Measurements from ENCODE around the gene CGB3. TPM values are rescaled to one million over a fixed set of nuclear protein-coding genes. Genes with fewer than 3 reads are reported as not detected.

The CGB3 gene
- total and polyA plus RNA-seq, 10 donors, result not detected

DNA sequence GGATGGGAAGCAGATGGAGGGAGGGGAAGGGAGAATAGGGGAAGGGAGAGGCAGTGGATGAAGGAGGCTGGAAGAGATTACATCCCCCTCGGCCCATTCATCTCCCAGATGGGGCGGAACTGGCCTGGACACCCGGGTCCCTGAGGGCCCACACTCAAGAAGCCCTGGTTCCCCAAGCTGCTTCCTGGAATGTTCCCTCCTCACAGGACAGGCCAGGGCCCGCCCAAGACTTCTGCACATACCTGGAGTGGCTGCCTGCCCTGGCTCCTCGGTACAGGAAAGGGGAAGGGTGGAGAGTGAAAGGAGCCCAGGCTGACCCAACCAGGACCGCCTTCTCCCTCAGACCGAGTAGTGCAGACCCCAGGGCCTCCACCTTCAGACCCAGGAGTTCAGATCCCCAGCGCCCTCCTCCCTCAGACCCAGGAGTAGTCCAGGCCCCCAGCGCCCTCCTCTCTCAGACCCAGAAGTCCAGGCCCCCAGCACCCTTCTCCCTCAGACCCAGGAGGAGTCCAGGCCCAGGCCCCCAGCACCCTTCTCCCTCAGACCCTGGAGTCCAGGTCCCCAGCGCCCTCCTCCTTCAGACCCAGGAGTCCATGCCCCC, 40.0 kb upstream of the CGB3 start:
- no peak for DNase-seq

DNA sequence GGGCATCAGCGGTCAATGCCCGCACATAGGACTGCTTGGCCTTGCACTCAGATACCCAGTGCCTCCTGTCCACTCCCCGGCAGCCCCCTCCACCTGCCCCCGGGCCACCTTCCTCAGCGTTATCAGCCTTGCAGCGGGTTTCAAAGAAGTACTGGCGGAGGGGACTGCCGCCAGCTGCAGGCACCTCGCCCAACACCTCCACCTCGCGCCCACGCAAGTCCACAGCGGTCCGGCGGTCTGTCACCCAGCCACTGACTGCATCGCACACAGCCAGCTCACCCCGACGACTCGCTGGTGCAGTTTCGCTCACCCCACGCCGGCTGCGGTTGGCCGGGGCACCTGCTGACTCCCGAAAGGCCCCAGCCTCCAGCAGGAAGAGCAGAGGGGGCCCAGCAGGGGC, 37.3 kb upstream of the CGB3 start:
- WGBS, 5 donors, result 42 to 64% (median 54%) methylated on average over 9 to 25 of the region's 25 CpGs
- intact Hi-C loops (cut with DNase I; ENCODE audit: low total_unique reads), result no loop called here
- TF ChIP-seq POLR2A (IDR thresholded peaks at IDR 0.05) (no peak), POLR2AphosphoS5 (IDR thresholded peaks at IDR 0.05) (no peak)
- TF ChIP-seq, protein P1, sequence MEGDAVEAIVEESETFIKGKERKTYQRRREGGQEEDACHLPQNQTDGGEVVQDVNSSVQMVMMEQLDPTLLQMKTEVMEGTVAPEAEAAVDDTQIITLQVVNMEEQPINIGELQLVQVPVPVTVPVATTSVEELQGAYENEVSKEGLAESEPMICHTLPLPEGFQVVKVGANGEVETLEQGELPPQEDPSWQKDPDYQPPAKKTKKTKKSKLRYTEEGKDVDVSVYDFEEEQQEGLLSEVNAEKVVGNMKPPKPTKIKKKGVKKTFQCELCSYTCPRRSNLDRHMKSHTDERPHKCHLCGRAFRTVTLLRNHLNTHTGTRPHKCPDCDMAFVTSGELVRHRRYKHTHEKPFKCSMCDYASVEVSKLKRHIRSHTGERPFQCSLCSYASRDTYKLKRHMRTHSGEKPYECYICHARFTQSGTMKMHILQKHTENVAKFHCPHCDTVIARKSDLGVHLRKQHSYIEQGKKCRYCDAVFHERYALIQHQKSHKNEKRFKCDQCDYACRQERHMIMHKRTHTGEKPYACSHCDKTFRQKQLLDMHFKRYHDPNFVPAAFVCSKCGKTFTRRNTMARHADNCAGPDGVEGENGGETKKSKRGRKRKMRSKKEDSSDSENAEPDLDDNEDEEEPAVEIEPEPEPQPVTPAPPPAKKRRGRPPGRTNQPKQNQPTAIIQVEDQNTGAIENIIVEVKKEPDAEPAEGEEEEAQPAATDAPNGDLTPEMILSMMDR (IDR thresholded peaks at IDR 0.05 in 8 of 11, conservative IDR thresholded peaks at IDR 0.05 in 3 of 11), result no peak

More for the DNA sequence above, 40.0 kb upstream of the CGB3 start:
- H3K4me1 ChIP-seq, result peaks cover 0 to 10% (median 6%) of the 10 kb centered on the region in 6 donors
- no peak overlapping the region for H3K27ac ChIP-seq
- H3K27me3 ChIP-seq (replicated peaks in 1 of 7), result peaks cover 0 to 96% (median 57%) of the 10 kb centered on the region in 7 donors
- WGBS, 5 donors, result 50 to 58% (median 51%) methylated on average over 6 to 10 of the region's 10 CpGs
- H3K4me3 ChIP-seq, result no peak overlapping the region
- TF ChIP-seq POLR2A (IDR thresholded peaks at IDR 0.05) (no peak), POLR2AphosphoS5 (IDR thresholded peaks at IDR 0.05) (no peak)
- TF ChIP-seq, protein P1 (IDR thresholded peaks at IDR 0.05 in 8 of 11, conservative IDR thresholded peaks at IDR 0.05 in 3 of 11), result no peak
- intact Hi-C loops (cut with DNase I; ENCODE audit: low total_unique reads), result no loop called here
- H3K36me3 ChIP-seq, result no peaks in the 10 kb centered on the region
- H3K9me3 ChIP-seq, result no peaks in the 10 kb centered on the region

DNA sequence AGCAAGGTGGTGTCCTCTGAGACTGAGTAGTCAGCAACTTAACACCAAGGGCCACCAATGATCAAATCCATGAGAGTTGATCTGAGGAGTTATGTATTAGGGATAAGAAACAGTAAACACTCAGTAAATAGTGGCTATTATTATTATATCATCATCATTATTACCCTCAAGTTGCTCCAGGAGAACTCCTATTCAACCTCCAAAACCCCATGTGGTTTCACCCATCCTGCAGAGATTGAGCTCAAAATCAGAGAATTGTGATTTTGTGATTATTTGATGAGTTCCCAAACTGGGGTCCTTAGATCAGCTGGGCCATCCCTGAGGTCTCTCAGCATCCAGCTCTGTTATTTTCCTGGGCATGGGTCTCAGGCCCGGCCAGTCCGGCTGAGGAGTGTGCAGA, 36.9 kb upstream of the CGB3 start:
- intact Hi-C loops (cut with DNase I; ENCODE audit: low total_unique reads), result no loop called here
- Histone ChIP-seq H3K27ac (no peak overlapping the region), H3K27me3 (replicated peaks in 1 of 7) (peaks cover 0 to 96% (median 59%) of the 10 kb centered on the region in 7 donors), H3K9me3 (no peaks in the 10 kb centered on the region), H3K36me3 (no peaks in the 10 kb centered on the region), H3K4me3 (no peak overlapping the region), H3K4me1 (peaks cover 18 to 36% (median 27%) of the 10 kb centered on the region in 6 donors)
- no peak for DNase-seq
- TF ChIP-seq, protein P1 (IDR thresholded peaks at IDR 0.05 in 8 of 11, conservative IDR thresholded peaks at IDR 0.05 in 3 of 11), result no peak
- 83 to 96% (median 89%) methylated on average over 2 of the region's 2 CpGs for WGBS, 5 donors

More for the DNA sequence above, 37.3 kb upstream of the CGB3 start:
- Histone ChIP-seq H3K4me1 (peaks cover 14 to 31% (median 22%) of the 10 kb centered on the region in 6 donors), H3K27me3 (replicated peaks in 1 of 7) (peaks cover 0 to 96% (median 62%) of the 10 kb centered on the region in 7 donors), H3K36me3 (no peaks in the 10 kb centered on the region), H3K27ac (no peak overlapping the region), H3K9me3 (no peaks in the 10 kb centered on the region), H3K4me3 (no peak overlapping the region)
- no peak for DNase-seq

DNA sequence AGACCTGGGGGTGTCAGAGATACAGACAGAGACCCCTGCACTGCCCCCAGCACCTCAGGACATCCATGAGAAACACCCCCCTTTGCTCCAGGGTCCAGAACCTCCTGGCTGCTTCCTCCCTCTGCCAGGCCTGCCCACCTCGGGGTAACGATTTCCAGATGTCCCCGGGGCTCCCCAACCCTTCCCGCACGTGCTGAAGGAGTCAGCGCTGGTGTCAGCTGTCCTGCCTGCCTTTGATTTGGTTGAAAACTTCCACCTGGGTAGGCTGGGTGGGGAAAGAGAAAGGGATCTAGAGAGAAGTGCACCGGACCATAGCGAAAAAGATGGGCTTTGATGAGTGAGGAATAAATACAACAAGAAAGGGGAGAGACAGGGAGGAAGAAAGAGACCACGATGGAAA, 34.9 kb upstream of the CGB3 start:
- no peak for DNase-seq
- Histone ChIP-seq H3K36me3 (no peaks in the 10 kb centered on the region), H3K4me1 (peaks cover 14 to 30% (median 23%) of the 10 kb centered on the region in 6 donors), H3K27me3 (replicated peaks in 1 of 7) (peaks cover 0 to 90% (median 41%) of the 10 kb centered on the region in 7 donors), H3K27ac (no peak overlapping the region), H3K9me3 (no peaks in the 10 kb centered on the region), H3K4me3 (no peak overlapping the region)
- TF ChIP-seq POLR2A (IDR thresholded peaks at IDR 0.05) (no peak), POLR2AphosphoS5 (IDR thresholded peaks at IDR 0.05) (no peak)
- TF ChIP-seq, protein P1 (IDR thresholded peaks at IDR 0.05 in 8 of 11, conservative IDR thresholded peaks at IDR 0.05 in 3 of 11), result no peak
- 53 to 69% (median 60%) methylated on average over 9 of the region's 9 CpGs for WGBS, 5 donors
- intact Hi-C loops (cut with DNase I; ENCODE audit: low total_unique reads), result no loop called here
